Fibroblast of peridontal ligament (primary cell): Measurements from ENCODE around the gene HNF4A.

ENCODE experiments used
- DNase-seq: peaks from one replicate; pipeline ENCODE4 v3.0.0-alpha.2; 2010; ENCODE audit errors: extremely low read depth

Gene HNF4A

GRCh38 chr20:44442298-44443070, 87.0 kb downstream of the HNF4A start:
- no peak for DNase-seq

- no peak for DNase-seq
These were observed 90.5 kb downstream of the HNF4A start for GRCh38 chr20:44445742-44446710.

- no peak for DNase-seq
These were observed 92.4 kb downstream of the HNF4A start for GRCh38 chr20:44447827-44448419.

- no peak for DNase-seq
These were observed 93.5 kb downstream of the HNF4A start for GRCh38 chr20:44448753-44449546.

DNA sequence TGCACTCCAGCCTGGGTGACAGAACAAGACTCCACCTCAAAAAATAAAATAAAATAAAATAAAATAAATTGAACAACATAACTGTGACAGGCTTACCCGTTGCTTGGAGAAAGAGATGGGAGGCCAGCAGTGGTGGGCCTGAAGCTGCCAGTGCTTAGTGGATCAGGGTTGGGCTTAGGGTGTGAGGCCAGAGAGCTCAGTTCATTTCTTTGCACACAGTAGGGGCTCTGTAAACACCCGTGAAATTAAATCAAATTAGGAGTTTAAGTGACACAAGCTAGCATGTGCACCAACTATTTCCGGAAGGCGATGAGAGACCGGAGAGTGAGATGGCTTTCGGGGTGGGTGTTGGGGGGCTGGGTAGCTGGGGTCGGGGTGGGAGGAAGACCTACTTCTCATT, 94.4 kb downstream of the HNF4A start:
- DNase-seq, result no peak

DNA sequence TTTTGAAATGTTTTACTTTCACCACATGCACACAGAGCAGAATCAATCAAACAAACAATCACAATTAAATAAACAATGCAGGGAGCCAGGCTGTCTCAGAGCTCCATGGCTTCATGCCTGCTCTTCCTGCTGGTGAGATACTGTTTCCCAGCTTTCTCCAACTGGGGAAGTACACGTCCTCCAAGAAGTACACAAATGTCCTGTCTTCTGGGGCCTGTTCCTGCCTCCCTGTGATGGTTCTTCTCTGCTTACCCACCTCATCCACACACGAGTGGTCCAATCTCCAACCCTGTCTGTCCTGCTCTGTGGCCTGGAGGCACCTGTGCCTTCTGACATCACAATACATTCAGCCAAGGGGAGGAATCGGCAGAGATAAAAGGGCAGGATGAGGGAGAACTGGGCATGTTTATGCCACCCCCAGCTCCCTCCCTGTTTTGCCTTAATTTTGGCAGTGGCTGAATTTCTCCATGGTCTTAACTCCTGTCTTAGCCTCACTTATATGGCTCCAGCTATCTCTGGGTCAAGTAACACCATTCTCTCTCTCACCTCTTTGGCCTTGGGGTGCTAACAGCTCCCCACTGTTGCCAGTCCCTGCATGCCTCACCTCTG, 94.9 kb downstream of the HNF4A start:
- DNase-seq, result no peak

GRCh38 chr20:44450903-44451450, 95.5 kb downstream of the HNF4A start:
- DNase-seq, result no peak

DNA sequence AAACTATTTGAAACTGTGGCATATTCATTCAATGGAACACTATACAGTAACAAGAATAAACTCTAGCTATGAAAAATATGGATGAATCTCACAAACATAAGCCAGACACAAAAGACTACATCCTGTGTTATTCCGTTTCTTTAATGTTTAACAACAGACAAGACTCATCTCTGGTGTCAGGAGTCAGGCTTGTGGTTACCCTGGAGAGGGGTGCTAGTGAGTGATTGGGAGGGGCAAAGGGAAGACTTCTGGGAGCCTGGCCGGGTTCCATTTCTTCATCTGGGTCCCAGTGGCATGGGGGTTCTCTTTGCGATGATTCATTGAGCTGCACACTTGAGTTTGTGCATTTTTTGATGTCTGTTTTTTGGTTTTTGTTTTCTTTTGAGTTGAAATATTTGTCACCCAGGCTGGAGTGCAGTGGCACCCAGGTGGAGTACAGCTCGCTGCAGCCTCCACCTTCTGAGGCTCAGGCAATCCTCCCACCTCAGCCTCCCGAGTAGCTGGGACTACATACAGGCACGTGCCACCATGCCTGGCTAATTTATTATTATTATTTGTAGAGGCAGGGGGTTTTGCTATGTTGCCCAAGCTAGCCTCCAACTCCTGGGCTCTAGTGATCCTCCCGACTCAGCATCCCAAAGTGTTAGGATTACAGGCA, 98.9 kb downstream of the HNF4A start:
- no peak for DNase-seq

GRCh38 chr20:44455126-44455525, 99.6 kb downstream of the HNF4A start:
- DNase-seq, result no peak

- DNase-seq, result no peak
These were observed 101.1 kb downstream of the HNF4A start for GRCh38 chr20:44456611-44457010.

GRCh38 chr20:44457016-44457415, 101.5 kb downstream of the HNF4A start:
- DNase-seq, result no peak

- DNase-seq, result no peak
These were observed 103.8 kb downstream of the HNF4A start for GRCh38 chr20:44459271-44459670.

GRCh38 chr20:44460795-44461141, 105.3 kb downstream of the HNF4A start:
- DNase-seq, result peak; percentile 53

GRCh38 chr20:44461142-44461802, 105.8 kb downstream of the HNF4A start:
- DNase-seq, result no peak

GRCh38 chr20:44461803-44462174, 106.3 kb downstream of the HNF4A start:
- no peak for DNase-seq

DNA sequence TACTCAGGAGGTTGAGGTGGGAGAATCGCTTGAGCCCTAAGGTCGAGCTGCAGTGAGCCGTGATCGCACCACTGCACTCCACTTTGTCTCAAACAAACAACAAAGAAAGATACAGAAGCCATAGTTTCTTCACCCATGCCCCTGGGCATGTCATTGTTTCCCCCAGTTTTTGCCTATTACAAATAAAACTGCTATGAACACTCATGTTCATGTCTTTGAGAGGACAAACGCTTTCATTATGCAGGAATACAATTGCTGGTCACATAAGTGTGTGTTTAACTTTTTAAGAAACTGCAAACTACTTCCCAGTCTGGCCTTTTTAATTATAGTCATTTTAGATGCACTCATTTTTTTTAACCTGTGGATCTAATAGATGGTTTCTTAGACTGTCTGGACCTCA, 108.0 kb downstream of the HNF4A start:
- DNase-seq, result no peak

DNA sequence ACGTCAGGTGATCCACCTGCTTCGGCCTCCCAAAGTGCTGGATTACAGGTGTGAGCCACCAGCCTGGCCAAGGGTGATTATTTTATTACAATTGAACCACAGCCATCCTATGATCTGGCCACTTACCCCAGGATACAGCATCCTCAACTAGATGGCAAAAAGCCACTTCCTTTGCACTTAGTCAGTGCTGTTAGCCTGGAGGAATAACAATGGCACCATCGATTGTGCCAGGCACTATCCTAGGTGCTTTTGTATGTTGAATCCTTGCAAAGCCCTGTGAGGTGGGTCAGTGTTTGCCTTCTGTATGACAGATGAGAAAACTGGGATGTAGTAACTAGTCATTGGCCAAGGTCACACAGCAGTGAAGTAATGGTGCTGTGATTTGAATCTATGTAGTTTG, 109.0 kb downstream of the HNF4A start:
- DNase-seq, result no peak

DNA sequence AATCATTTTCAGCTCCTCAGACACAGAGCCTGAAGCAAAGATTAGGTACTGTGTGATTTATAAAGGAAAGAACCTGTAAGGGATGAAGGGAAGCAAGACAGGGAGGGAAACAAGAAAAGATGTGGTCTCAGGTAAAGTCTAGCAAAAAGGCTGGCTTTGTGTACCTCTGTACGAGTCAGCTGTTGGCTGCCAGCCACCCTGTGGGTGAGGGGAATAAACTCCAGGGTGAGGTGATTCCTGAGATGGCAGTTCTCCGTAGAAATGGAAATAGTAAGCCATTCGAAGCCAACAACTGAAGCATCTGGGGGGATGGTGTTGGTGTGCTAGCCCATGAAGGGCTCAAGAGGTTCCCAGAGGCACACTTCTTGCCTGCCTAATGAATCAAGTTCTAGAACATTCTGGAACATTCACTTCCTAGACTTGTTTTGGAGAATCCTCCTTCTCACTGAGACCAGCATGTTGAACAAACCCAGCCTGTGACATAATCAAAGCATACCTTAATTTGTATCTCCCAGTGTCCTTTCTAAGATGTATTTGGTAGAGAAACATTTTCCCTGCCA, 109.6 kb downstream of the HNF4A start:
- no peak for DNase-seq

DNA sequence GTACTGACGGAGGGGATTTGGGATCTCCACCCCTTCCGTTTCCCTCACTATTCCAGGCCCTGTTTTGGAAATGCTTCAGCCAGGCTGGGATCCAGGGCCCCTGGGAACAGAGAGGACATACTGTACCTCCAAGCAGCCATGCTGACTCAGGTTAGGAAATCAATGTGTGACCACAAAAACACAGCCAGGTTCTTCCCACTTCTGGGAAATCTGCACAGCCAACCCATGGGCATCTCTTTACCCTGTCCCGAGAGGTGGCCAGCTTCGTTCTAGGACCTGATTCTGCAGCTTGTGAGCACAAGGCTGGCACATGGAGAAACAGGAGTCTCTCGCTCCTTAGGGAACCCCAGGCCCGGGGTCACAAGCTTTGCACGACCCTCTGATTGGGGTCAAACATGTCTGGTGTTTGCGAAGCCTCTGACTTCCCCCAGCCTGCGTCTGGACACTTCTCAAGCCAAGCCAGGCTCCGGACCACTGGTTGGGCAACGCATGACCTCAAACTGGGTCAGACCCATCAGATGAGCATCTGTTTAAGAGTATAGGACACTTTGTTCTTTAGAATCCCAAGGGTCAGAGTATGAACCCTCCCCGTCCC, 111.9 kb downstream of the HNF4A start:
- no peak for DNase-seq
